HCT116 (cell line): Measurements from ENCODE around the gene CDCA7. TPM values are rescaled to one million over a fixed set of nuclear protein-coding genes. Genes with fewer than 3 reads are reported as not detected.

Experiments used
- ATAC-seq: fragments of 200-7000 bp; cut with Tn5 transposase; 2 replicates; pipeline ENCODE4 v1.9.1; 2020; ENCODE audit warnings: mild to moderate bottlenecking, moderate library complexity
- BruUV-seq: library from RNA; stranded (reverse); fragments of 400-500 nt; replicated peaks from 2 replicates; lab custom pipeline; 2021; lab: Mats Ljungman, UMichigan
- CTCF ChIA-PET: fragments of 300-600 bp; sonication (Branson Sonifier 250); formaldehyde crosslinking; loops from one replicate; lab custom pipeline; 2021; ENCODE audit warnings: antibody characterized with exemption; lab: Charles Lee
- POLR2A ChIA-PET: fragments of 300-600, 350-600 bp; sonication (Branson Sonifier 250); formaldehyde crosslinking; loops from one replicate; lab custom pipeline; 2021; ENCODE audit warnings: antibody characterized with exemption; lab: Charles Lee
- RAD21 ChIA-PET, 2 experiments: fragments of 300-600 bp; sonication (Branson Sonifier 250); formaldehyde crosslinking; loops; one replicate each; lab custom pipeline; 2023; ENCODE audit warnings: low total read pairs in 2 of 2; ENCODE audit not compliant: uncharacterized antibody in 2 of 2, unreplicated experiment in 2 of 2, low non-redundant PET in 1 of 2; lab: Charles Lee
- DNase-seq: peaks from one replicate; pipeline ENCODE4 v3.0.0-alpha.2; 2010; ENCODE audit warnings: low read depth, low spot score
- H2AFZ ChIP-seq: fragments of 200-600 bp; shearing (Covaris generic), sonication (generic); 2 replicates; pipeline ENCODE4 v1.6.1; 2017; ENCODE audit warnings: low read depth, mixed run types, mixed read lengths, antibody characterized with exemption, low read length; ENCODE audit not compliant: poor library complexity, severe bottlenecking
- H3K27ac ChIP-seq: 2 replicates; pipeline ENCODE4 v1.5.1; 2012; ENCODE audit warnings: low read depth, low read length
- H3K27me3 ChIP-seq: fragments of 200-600 bp; sonication (generic); 2 replicates; pipeline ENCODE4 v1.6.1; 2016; ENCODE audit warnings: mixed run types, low read length, mixed read lengths; ENCODE audit not compliant: insufficient read depth
- H3K36me3 ChIP-seq, 2 experiments: fragments of 200-500 bp in 1 of 2; fragments of 200-600 bp in 1 of 2; sonication (Bioruptor generic) in 1 of 2; sonication (generic) in 1 of 2; 2 replicates each; pipeline versions ENCODE4 v1.5.1 to v1.6.1; 2014 to 2016; ENCODE audit warnings: low read length in 2 of 2, inconsistent platforms in 1 of 2, mixed read lengths in 1 of 2, mixed run types in 1 of 2; ENCODE audit not compliant: insufficient read depth in 2 of 2, control insufficient read depth in 1 of 2
- H3K4me1 ChIP-seq, 2 experiments: fragments of 200-600 bp in 1 of 2; sonication (generic) in 1 of 2; 2 replicates each; pipeline versions ENCODE4 v1.5.1 to v1.6.1; 2012 to 2017; ENCODE audit warnings: low read length in 2 of 2, inconsistent platforms in 1 of 2, mild to moderate bottlenecking in 1 of 2, mixed read lengths in 1 of 2, mixed run types in 1 of 2, moderate library complexity in 1 of 2; ENCODE audit not compliant: insufficient read depth in 2 of 2, control insufficient read depth in 1 of 2
- H3K4me2 ChIP-seq: fragments of 200-600 bp; sonication (generic); 2 replicates; pipeline ENCODE4 v1.6.1; 2017; ENCODE audit warnings: mixed run types, low read length, mixed read lengths
- H3K4me3 ChIP-seq, 2 experiments: fragments of 200-600 bp in 1 of 2; sonication (generic) in 1 of 2; replicated peaks in 1 of 2; 2 replicates each; pipeline ENCODE4 v1.5.1; 2011 to 2016; ENCODE audit warnings: low read length in 2 of 2, control low read depth in 1 of 2, low read depth in 1 of 2, mild to moderate bottlenecking in 1 of 2, mixed read lengths in 1 of 2, mixed run types in 1 of 2
- H3K79me2 ChIP-seq: fragments of 200-600 bp; sonication (generic); 2 replicates; pipeline ENCODE4 v1.6.1; 2017; ENCODE audit warnings: mild to moderate bottlenecking, mixed run types, low read length, moderate library complexity, mixed read lengths; ENCODE audit not compliant: insufficient read depth
- H3K9ac ChIP-seq: fragments of 200-600 bp; sonication (generic); 2 replicates; pipeline ENCODE4 v1.6.1; 2016; ENCODE audit warnings: low read length, mixed read lengths
- H3K9me2 ChIP-seq: fragments of 200-600 bp; sonication (generic), shearing (Covaris generic); 2 replicates; pipeline ENCODE4 v1.6.1; 2017; ENCODE audit warnings: mixed run types, mild to moderate bottlenecking, moderate library complexity; ENCODE audit not compliant: insufficient read depth
- H3K9me3 ChIP-seq, 2 experiments: fragments of 200-500 bp in 1 of 2; fragments of 200-600 bp in 1 of 2; sonication (Bioruptor generic) in 1 of 2; sonication (generic) in 1 of 2; 2 replicates each; pipeline ENCODE4 v1.6.1; 2014 to 2017; ENCODE audit warnings: low read length in 2 of 2, mixed read lengths in 2 of 2, inconsistent platforms in 1 of 2, low read depth in 1 of 2, mild to moderate bottlenecking in 1 of 2, mixed run types in 1 of 2, moderate library complexity in 1 of 2; ENCODE audit not compliant: control insufficient read depth in 1 of 2, insufficient read depth in 1 of 2
- H4K20me1 ChIP-seq: fragments of 200-600 bp; sonication (generic), shearing (Covaris generic); 2 replicates; pipeline ENCODE4 v1.6.1; 2017; ENCODE audit warnings: mixed run types, mild to moderate bottlenecking, moderate library complexity; ENCODE audit not compliant: insufficient read depth
- CEBPB ChIP-seq: IDR thresholded peaks from 2 replicates; pipeline ENCODE4 v1.6.1; 2012; ENCODE audit warnings: low read depth
- EGR1 ChIP-seq: IDR thresholded peaks from 2 replicates; pipeline ENCODE4 v1.6.1; 2012; ENCODE audit warnings: low read depth
- EZH2 ChIP-seq: fragments of 200-600 bp; sonication (generic); IDR thresholded peaks from 2 replicates; pipeline ENCODE4 v1.6.1; 2017; ENCODE audit warnings: antibody characterized with exemption, mixed run types
- FOSL1 ChIP-seq: IDR thresholded peaks from 2 replicates; pipeline ENCODE4 v1.6.1; 2012; ENCODE audit warnings: low read depth
- JUND ChIP-seq: IDR thresholded peaks from 2 replicates; pipeline ENCODE4 v1.6.1; 2012
- POLR2AphosphoS5 ChIP-seq: IDR thresholded peaks from 2 replicates; pipeline ENCODE4 v1.6.1; 2011; ENCODE audit warnings: mild to moderate bottlenecking, low read depth, low read length, moderate library complexity
- SIN3A ChIP-seq: IDR thresholded peaks from 2 replicates; pipeline ENCODE4 v1.6.1; 2012; ENCODE audit warnings: low read depth
- SP1 ChIP-seq: IDR thresholded peaks from 2 replicates; pipeline ENCODE4 v1.6.1; 2012; ENCODE audit warnings: low read depth
- TCF7L2 ChIP-seq: IDR thresholded peaks from 2 replicates; pipeline ENCODE4 v1.7.0; 2011; ENCODE audit warnings: borderline replicate concordance, inconsistent platforms; ENCODE audit not compliant: insufficient read depth, insufficient read length; ENCODE audit errors: extremely low read depth
- intact Hi-C: fragments of 100-400 bp; cut with micrococcal nuclease; formaldehyde crosslinking; loops from 2 replicates; pipeline ENCODE4 v1.10.0; 2022
- total RNA-seq: library from RNA; stranded (reverse); gene quantifications from one replicate; pipeline ENCODE4 v1.2.1, GENCODE V29; 2021; ENCODE audit not compliant: unreplicated experiment
- TF ChIP-seq, protein P1 (sequence below): IDR thresholded peaks from 2 replicates; pipeline ENCODE4 v1.6.1; 2011; ENCODE audit warnings: mild to moderate bottlenecking, low read length, moderate library complexity; ENCODE audit not compliant: insufficient replicate concordance; ENCODE audit errors: extremely low read depth
- TF ChIP-seq, protein P2 (sequence below), 3 experiments: fragments of 200-600 bp in 1 of 3; sonication (generic) in 1 of 3; IDR thresholded peaks in 2 of 3; conservative IDR thresholded peaks in 1 of 3; 2 replicates each; pipeline ENCODE4 v1.5.1; 2012 to 2017; ENCODE audit warnings: low read depth in 2 of 3, low read length in 2 of 3, antibody characterized with exemption in 1 of 3, borderline replicate concordance in 1 of 3, control low read depth in 1 of 3, mild to moderate bottlenecking in 1 of 3, mixed read lengths in 1 of 3, mixed run types in 1 of 3, moderate library complexity in 1 of 3; ENCODE audit not compliant: insufficient read depth in 1 of 3

Gene CDCA7
- total RNA-seq, 1 experiment from 2014 or later, result 57.9 TPM

- no peaks in the 10 kb centered on the region for H3K27me3 ChIP-seq
- H3K27ac ChIP-seq, result no peak overlapping the region
- no peaks in the 10 kb centered on the region for H3K9me2 ChIP-seq
- RAD21 ChIA-PET, result no interaction called here
- H4K20me1 ChIP-seq, result no peaks in the 10 kb centered on the region
- ATAC-seq, result no peak
- H3K4me1 ChIP-seq, result no peaks in the 10 kb centered on the region
- no TSS peak for BruUV-seq
- no peak for DNase-seq
- no peak overlapping the region for H3K4me3 ChIP-seq
- no peak overlapping the region for H3K4me2 ChIP-seq
- no peak overlapping the region for H2AFZ ChIP-seq
- intact Hi-C loops, result no loop called here
- H3K9me3 ChIP-seq, result no peaks in the 10 kb centered on the region
- POLR2A ChIA-PET, result no interaction called here
- TF ChIP-seq, protein P1, sequence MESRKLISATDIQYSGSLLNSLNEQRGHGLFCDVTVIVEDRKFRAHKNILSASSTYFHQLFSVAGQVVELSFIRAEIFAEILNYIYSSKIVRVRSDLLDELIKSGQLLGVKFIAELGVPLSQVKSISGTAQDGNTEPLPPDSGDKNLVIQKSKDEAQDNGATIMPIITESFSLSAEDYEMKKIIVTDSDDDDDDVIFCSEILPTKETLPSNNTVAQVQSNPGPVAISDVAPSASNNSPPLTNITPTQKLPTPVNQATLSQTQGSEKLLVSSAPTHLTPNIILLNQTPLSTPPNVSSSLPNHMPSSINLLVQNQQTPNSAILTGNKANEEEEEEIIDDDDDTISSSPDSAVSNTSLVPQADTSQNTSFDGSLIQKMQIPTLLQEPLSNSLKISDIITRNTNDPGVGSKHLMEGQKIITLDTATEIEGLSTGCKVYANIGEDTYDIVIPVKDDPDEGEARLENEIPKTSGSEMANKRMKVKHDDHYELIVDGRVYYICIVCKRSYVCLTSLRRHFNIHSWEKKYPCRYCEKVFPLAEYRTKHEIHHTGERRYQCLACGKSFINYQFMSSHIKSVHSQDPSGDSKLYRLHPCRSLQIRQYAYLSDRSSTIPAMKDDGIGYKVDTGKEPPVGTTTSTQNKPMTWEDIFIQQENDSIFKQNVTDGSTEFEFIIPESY, result no peak
- TF ChIP-seq, protein P2, sequence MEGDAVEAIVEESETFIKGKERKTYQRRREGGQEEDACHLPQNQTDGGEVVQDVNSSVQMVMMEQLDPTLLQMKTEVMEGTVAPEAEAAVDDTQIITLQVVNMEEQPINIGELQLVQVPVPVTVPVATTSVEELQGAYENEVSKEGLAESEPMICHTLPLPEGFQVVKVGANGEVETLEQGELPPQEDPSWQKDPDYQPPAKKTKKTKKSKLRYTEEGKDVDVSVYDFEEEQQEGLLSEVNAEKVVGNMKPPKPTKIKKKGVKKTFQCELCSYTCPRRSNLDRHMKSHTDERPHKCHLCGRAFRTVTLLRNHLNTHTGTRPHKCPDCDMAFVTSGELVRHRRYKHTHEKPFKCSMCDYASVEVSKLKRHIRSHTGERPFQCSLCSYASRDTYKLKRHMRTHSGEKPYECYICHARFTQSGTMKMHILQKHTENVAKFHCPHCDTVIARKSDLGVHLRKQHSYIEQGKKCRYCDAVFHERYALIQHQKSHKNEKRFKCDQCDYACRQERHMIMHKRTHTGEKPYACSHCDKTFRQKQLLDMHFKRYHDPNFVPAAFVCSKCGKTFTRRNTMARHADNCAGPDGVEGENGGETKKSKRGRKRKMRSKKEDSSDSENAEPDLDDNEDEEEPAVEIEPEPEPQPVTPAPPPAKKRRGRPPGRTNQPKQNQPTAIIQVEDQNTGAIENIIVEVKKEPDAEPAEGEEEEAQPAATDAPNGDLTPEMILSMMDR (IDR thresholded peaks at IDR 0.05 in 2 of 3, conservative IDR thresholded peaks at IDR 0.05 in 1 of 3; ENCODE audit: borderline replicate concordance in 1 of 3, insufficient read depth in 1 of 3, low read depth in 2 of 3, low read length in 2 of 3), result no peak
- TF ChIP-seq JUND (no peak), SP1 (no peak), EGR1 (no peak), SIN3A (no peak), CEBPB (no peak), POLR2AphosphoS5 (no peak), EZH2 (no peak), TCF7L2 (no peak), FOSL1 (no peak)
- H3K79me2 ChIP-seq, result no peaks in the 10 kb centered on the region
- no peak overlapping the region for H3K9ac ChIP-seq
- CTCF ChIA-PET, result no interaction called here
- H3K36me3 ChIP-seq, result no peaks in the 10 kb centered on the region
Observed at GRCh38 chr2:173393636-173394035, 39.0 kb downstream of the CDCA7 start.
